Keratinocyte (primary cell): ENCODE data around the gene DENND10. TPM values are rescaled to one million over a fixed set of nuclear protein-coding genes. Genes with fewer than 3 reads are reported as not detected.

Experiments
- DNase-seq: peaks from one replicate; pipeline ENCODE4 v3.0.0-alpha.2; 2011; ENCODE audit warnings: low read depth, missing footprints, low spot score
- FAIRE-seq: peaks from 2 replicates; lab custom pipeline; 2011; peaks lifted over from hg19 to GRCh38; lab: Jason Lieb, UNC
- H2AFZ ChIP-seq: 2 replicates; pipeline ENCODE4 v1.6.0; 2012; ENCODE audit warnings: low read length, control low read depth, inconsistent platforms; ENCODE audit not compliant: control insufficient read depth
- H3K27ac ChIP-seq: 2 replicates; pipeline ENCODE4 v1.5.1; 2011; ENCODE audit warnings: low read length; ENCODE audit not compliant: control insufficient read depth, insufficient read depth
- H3K27me3 ChIP-seq: 3 replicates; pipeline ENCODE4 v1.6.0; 2011; ENCODE audit warnings: low read length; ENCODE audit not compliant: control insufficient read depth, insufficient read depth; ENCODE audit errors: extremely low read depth
- H3K36me3 ChIP-seq, 2 experiments: 2 replicates in 1 of 2; 3 replicates in 1 of 2; pipeline ENCODE4 v1.5.1; 2011; ENCODE audit warnings: low read length in 2 of 2, mild to moderate bottlenecking in 1 of 2; ENCODE audit not compliant: control insufficient read depth in 2 of 2, insufficient read depth in 2 of 2; ENCODE audit errors: extremely low read depth in 1 of 2
- H3K4me1 ChIP-seq: 3 replicates; pipeline ENCODE4 v1.5.1; 2011; ENCODE audit warnings: low read length; ENCODE audit not compliant: control insufficient read depth, insufficient read depth; ENCODE audit errors: extremely low read depth
- H3K4me2 ChIP-seq: 3 replicates; pipeline ENCODE4 v1.6.0; 2011; ENCODE audit warnings: low read depth, low read length; ENCODE audit not compliant: control insufficient read depth, insufficient read depth; ENCODE audit errors: extremely low read depth
- H3K4me3 ChIP-seq, 3 experiments: fragments of 200-600 bp in 1 of 3; sonication (generic) in 1 of 3; 2 replicates in 2 of 3; 3 replicates in 1 of 3; pipeline ENCODE4 v1.5.1; 2011 to 2016; ENCODE audit warnings: low read length in 3 of 3, mild to moderate bottlenecking in 3 of 3, control low read depth in 2 of 3, inconsistent platforms in 1 of 3, low read depth in 1 of 3, mixed read lengths in 1 of 3, mixed run types in 1 of 3, moderate library complexity in 1 of 3; ENCODE audit not compliant: control insufficient read depth in 2 of 3, insufficient read depth in 2 of 3; ENCODE audit errors: extremely low read depth in 1 of 3
- H3K79me2 ChIP-seq: 2 replicates; pipeline ENCODE4 v1.6.0; 2012; ENCODE audit warnings: low read length; ENCODE audit not compliant: control insufficient read depth, insufficient read depth
- H3K9ac ChIP-seq: 3 replicates; pipeline ENCODE4 v1.6.0; 2011; ENCODE audit warnings: low read length; ENCODE audit not compliant: control insufficient read depth, insufficient read depth; ENCODE audit errors: extremely low read depth
- H3K9me1 ChIP-seq: 3 replicates; pipeline ENCODE4 v1.6.0; 2011; ENCODE audit warnings: low read length; ENCODE audit not compliant: control insufficient read depth, insufficient read depth; ENCODE audit errors: extremely low read depth
- H3K9me3 ChIP-seq: 2 replicates; pipeline ENCODE4 v1.5.1; 2012; ENCODE audit warnings: low read depth, low read length; ENCODE audit not compliant: control insufficient read depth
- H4K20me1 ChIP-seq: 3 replicates; pipeline ENCODE4 v1.6.0; 2011; ENCODE audit warnings: low read length; ENCODE audit not compliant: control insufficient read depth, insufficient read depth; ENCODE audit errors: extremely low read depth
- CTCF ChIP-seq, 3 experiments: IDR thresholded peaks in 1 of 3; conservative IDR thresholded peaks in 1 of 3; optimal IDR thresholded peaks in 1 of 3; 2 replicates in 2 of 3; 3 replicates in 1 of 3; pipeline versions ENCODE3 to v1.5.1; 2011; ENCODE audit warnings: low read length in 3 of 3, mild to moderate bottlenecking in 3 of 3, moderate library complexity in 2 of 3, control low read depth in 1 of 3, inconsistent platforms in 1 of 3; ENCODE audit not compliant: insufficient read depth in 2 of 3; ENCODE audit errors: extremely low read depth in 1 of 3
- EZH2 ChIP-seq: IDR thresholded peaks from one replicate; pipeline ENCODE4 v1.6.1; 2012; ENCODE audit warnings: inconsistent platforms, mild to moderate bottlenecking, low read length, moderate library complexity
- dilution Hi-C: fragments of 300-500 bp; cut with MboI; formaldehyde crosslinking; loops from one replicate; pipeline ENCODE4 v1.7.0; 2020; ENCODE audit warnings: low sequenced_read_pairs; ENCODE audit not compliant: extremely low pct_ligation_motif_present
- polyA plus RNA-seq, 5 experiments: library from polyadenylated mRNA; depleted of rRNA in 3 of 5; stranded (reverse) in 3 of 5; stranded (forward) in 1 of 5; unstranded in 1 of 5; fragments of >200 nt; gene quantifications; 1 replicate in 1 of 5; 2 replicates in 3 of 5; 3 replicates in 1 of 5; pipeline versions ENCODE4 v1.2.1 to v1.2.3, GENCODE V29; 2011 to 2012; ENCODE audit warnings: missing spikeins in 2 of 5, low read depth in 1 of 5, low replicate concordance in 1 of 5

Gene DENND10
- polyA plus RNA-seq, 1 donor (not counting 4 experiments of a cell fraction or from before 2014, with no cell fraction given): 76.5 TPM

GRCh38 chr10:119153041-119153440 lies 49.1 kb downstream of the DENND10 start:
- dilution Hi-C loops: no loop called here
- H3K4me3 ChIP-seq: no peak overlapping the region
- FAIRE-seq (no peak), DNase-seq (no peak)
- H3K27ac ChIP-seq: no peak overlapping the region
- no peaks in the 10 kb centered on the region for H3K9me3 ChIP-seq
- no peaks in the 10 kb centered on the region for H3K4me1 ChIP-seq
- H3K79me2 ChIP-seq: no peaks in the 10 kb centered on the region
- no peak overlapping the region for H3K4me2 ChIP-seq
- no peak overlapping the region for H2AFZ ChIP-seq
- no peak overlapping the region for H3K9ac ChIP-seq
- TF ChIP-seq CTCF (optimal IDR thresholded peaks at IDR 0.05 in 1 of 3, IDR thresholded peaks at IDR 0.05 in 1 of 3, conservative IDR thresholded peaks at IDR 0.05 in 1 of 3; ENCODE audit: extremely low read depth in 1 of 3, insufficient read depth in 2 of 3, low read length in 3 of 3) (no peak), EZH2 (no peak)
- H3K36me3 ChIP-seq: peaks cover 24 to 32% of the 10 kb centered on the region in 2 experiments
- no peaks in the 10 kb centered on the region for H3K9me1 ChIP-seq
- H3K27me3 ChIP-seq: no peaks in the 10 kb centered on the region
- H4K20me1 ChIP-seq: no peaks in the 10 kb centered on the region

- FAIRE-seq (no peak), DNase-seq (no peak)
- H4K20me1 ChIP-seq: no peaks in the 10 kb centered on the region
- no peak overlapping the region for H3K4me2 ChIP-seq
- H3K36me3 ChIP-seq: peaks cover 25 to 32% of the 10 kb centered on the region in 2 experiments
- no peaks in the 10 kb centered on the region for H3K79me2 ChIP-seq
- H3K27me3 ChIP-seq: no peaks in the 10 kb centered on the region
- H3K9me3 ChIP-seq: no peaks in the 10 kb centered on the region
- H3K9me1 ChIP-seq: no peaks in the 10 kb centered on the region
- no peak overlapping the region for H3K4me3 ChIP-seq
- no peak overlapping the region for H2AFZ ChIP-seq
- dilution Hi-C loops: no loop called here
- H3K4me1 ChIP-seq: no peaks in the 10 kb centered on the region
- no peak overlapping the region for H3K9ac ChIP-seq
- TF ChIP-seq CTCF (optimal IDR thresholded peaks at IDR 0.05 in 1 of 3, IDR thresholded peaks at IDR 0.05 in 1 of 3, conservative IDR thresholded peaks at IDR 0.05 in 1 of 3; ENCODE audit: extremely low read depth in 1 of 3, insufficient read depth in 2 of 3, low read length in 3 of 3) (no peak), EZH2 (no peak)
- H3K27ac ChIP-seq: no peak overlapping the region
These were observed 49.7 kb downstream of the DENND10 start for GRCh38 chr10:119153661-119154060.
